HEK293 (cell line): Measurements from ENCODE around the gene OSBPL10.

ENCODE experiments used
- ATF2 ChIP-seq: fragments of 450-650 bp; formaldehyde crosslinking; IDR thresholded peaks from 2 replicates; pipeline ENCODE4 v1.5.1; 2016; ENCODE audit warnings: missing biosample characterization, missing genetic modification characterization, low read depth
- CTCF ChIP-seq: fragments of 450-650 bp; formaldehyde crosslinking; IDR thresholded peaks from 2 replicates; pipeline ENCODE4 v1.5.1; 2016; ENCODE audit warnings: missing biosample characterization, missing genetic modification characterization
- TCF7L2 ChIP-seq: IDR thresholded peaks from 2 replicates; pipeline ENCODE4 v1.6.1; 2011; ENCODE audit warnings: low read depth, mild to moderate bottlenecking, inconsistent platforms, low read length, moderate library complexity, borderline replicate concordance
- YY1 ChIP-seq: fragments of 450-650 bp; formaldehyde crosslinking; IDR thresholded peaks from 2 replicates; pipeline ENCODE4 v1.5.1; 2018; ENCODE audit warnings: missing biosample characterization, missing genetic modification characterization
- ZFHX2 ChIP-seq: fragments of 450-650 bp; formaldehyde crosslinking; conservative IDR thresholded peaks from 2 replicates; pipeline ENCODE4 v1.5.1; 2016; ENCODE audit warnings: missing biosample characterization, missing genetic modification characterization
- ZNF24 ChIP-seq: fragments of 450-650 bp; formaldehyde crosslinking; IDR thresholded peaks from 2 replicates; pipeline ENCODE4 v1.5.1; 2016; ENCODE audit warnings: missing biosample characterization, missing genetic modification characterization

- no peak for TF ChIP-seq YY1
- TF ChIP-seq TCF7L2: no peak
- TF ChIP-seq ATF2 (tag by site-specific recombination): no peak
- no peak for TF ChIP-seq ZFHX2
- TF ChIP-seq ZNF24 (tag by site-specific recombination): no peak
- TF ChIP-seq CTCF: no peak
Measured at GRCh38 chr3:31937225-31937624, 43.8 kb downstream of the OSBPL10 start.
